C1 segment of cervical spinal cord (tissue), 14 donors: ENCODE measurements around the gene WDR89.
"Not testable (repeated sequence)": the region's sequence is repeated elsewhere in the genome, so short reads cannot be mapped to it uniquely, and the experiment has no call there.

ENCODE experiments used
- DNase-seq, 14 donors: peaks; one replicate each; lab custom pipeline; 2025; lab: John Stamatoyannopoulos, UW

WDR89 gene

DNA sequence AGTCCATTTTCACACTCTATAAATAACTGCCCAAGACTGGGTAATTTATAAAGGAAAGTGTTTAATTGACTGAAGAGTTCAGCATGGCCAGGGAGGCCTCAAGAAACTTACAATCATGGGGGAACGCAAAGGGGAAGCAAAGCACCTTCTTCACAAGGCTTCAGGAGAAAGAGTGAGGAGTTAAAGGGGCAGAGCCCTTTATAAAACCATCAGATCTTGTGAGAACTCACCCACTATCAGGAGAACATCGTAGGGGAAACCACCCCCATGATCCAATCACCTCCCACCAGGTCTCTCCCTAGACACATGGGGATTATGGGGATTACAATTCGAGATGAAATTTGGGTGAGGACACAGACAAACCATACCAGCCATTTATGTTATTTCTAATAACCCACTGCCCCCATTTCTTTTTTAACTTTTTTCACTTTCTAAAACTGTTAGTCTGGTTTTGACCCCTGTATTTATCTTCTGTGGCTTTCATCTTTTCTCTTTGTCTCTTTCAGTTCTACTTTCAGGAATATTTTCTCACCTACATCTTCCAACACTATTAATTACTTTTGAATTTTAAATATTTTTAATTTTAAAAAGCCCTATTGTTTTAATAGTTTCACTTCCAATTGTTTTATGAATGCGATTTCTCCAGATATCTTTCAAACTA is 44.5 kb downstream of the WDR89 start:
- no peak for DNase-seq

DNA sequence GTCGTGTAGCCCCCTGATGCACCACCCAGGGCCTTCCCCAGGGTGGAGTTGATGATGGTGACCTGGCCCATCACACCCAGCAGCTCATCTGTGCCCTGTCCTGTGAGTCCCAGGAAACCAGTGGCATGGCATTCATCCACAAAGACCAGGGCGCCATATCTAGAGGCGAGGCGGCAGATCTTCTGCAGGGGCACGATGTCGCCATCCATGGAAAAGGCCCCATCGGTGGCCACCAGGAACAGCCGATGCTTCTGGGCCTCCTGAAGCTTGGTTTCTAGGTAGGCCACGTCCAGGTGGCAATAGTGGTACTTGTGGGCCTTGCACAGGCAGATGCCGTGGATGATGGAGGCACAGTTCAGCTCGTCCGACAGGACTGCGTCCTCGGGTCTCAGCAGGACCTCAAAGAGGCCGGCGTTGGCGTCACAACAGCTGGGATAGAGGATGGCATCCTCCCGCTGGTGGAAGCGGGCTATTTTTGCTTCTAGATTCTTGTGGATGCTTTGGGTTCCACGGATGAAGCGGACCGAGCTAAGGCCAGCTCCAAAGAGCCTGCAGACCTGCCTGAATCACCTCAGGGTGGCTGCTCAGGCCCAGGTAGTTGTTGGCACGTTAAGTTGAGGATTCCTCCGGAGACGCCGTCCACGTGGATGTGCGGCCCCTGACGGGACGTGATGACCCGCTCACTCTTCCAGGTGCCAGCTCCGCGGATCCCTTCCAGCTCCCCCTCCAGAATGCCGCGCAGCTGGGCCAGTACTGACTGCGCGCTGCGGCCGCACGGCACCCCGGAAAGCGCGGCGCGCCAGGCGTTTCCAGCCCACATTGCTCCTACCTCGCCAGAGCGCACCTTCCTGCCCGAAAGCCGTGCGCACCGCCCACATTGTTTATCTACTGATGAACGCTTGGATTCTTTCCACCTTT is 47.0 kb downstream of the WDR89 start:
- DNase-seq, result no peak

GRCh38 chr14:63583046-63583445 is 58.6 kb downstream of the WDR89 start:
- DNase-seq, result not testable (repeated sequence)

DNA sequence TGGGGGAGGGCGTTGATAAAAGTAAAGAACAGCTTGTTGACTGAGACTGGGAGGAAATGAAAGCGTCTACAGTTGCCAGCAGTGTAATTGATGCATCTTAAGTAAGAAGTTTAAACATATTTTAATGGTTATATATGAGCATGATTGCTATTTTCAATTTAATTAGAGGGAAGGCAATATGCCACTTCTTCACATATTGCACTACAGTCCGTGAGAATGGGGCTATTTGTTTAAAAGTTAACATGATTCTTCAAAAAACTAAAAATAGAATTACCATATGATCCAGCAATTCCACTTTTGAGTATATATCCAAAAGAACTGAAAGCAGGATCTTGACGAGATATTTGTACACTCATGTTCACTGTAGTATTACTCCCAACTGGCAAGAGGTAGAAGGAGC is 60.2 kb downstream of the WDR89 start:
- DNase-seq, result no peak

- no peak for DNase-seq
These were observed 63.4 kb downstream of the WDR89 start for GRCh38 chr14:63578300-63578699.

DNA sequence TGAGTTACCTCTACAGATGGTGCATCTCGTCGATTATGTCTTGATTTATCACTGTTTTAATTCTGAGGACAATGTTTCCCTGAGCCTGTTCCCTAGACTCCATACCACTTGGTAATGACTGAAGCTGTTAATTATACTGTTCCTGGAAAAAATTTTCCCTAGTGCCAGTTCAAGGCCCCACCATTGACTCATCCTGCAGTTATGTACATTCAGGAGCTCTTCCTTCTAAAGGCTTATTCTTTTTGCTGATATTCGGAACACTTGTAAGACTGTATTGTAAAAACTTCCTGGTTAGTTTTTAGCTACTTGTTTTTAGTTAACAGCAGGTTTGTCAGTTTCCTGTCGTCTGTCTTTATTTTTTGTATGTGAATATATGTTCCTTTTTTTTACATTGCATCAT is 68.1 kb downstream of the WDR89 start:
- DNase-seq, result no peak

GRCh38 chr14:63565448-63565847 is 76.2 kb downstream of the WDR89 start:
- no peak for DNase-seq

GRCh38 chr14:63564318-63564717 is 77.4 kb downstream of the WDR89 start:
- no peak for DNase-seq

DNA sequence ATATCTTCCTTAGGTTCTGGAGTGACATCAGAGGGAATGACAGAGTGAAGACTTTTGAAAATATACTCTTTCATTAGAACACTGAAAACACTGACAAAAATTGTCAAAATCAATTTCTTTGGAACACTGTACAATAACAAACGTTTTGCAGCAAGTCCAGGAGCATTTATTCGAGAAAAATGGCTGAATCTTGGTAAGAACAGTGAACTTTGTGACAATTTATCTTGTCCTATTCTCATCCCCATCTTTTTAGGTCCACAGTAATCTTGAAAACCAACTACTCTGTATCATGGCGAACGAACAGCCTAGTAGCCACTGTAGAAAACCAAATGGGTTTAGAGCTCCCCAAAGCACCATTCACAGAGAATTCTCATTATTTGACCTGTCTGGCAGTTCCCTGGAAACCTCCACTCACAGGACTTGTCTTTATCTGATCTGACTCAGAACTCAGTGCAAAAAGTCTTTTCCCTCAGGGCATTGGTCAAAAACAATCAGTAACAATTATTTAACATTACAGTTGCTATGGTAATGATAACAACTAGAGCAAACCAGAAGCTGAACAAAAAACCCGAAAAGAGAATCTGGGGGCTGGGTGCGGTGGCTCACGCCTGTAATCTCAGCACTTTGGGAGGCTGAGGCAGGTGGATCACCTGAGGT is 78.2 kb downstream of the WDR89 start:
- no peak for DNase-seq

GRCh38 chr14:63562405-63562804 is 79.3 kb downstream of the WDR89 start:
- no peak for DNase-seq

DNA sequence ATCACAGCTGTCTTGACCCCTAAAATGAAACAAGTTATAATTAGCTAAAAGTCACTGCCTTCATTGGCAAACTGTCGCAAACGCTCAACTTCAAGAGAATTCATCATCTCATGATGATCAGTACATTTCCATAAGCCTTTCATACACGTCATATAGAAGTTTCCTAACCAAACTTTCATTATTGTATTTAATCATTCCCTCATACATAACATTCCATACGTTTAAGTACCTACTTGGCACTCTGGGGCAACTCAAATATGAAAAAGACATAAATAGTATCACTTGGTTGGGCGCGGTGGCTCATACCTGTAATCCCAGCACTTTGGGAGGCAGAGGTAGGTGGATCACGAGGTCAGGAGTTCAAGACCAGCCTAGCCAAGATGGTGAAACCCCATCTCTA is 86.1 kb downstream of the WDR89 start:
- DNase-seq, result no peak

- DNase-seq, result no peak
These were observed 90.3 kb downstream of the WDR89 start for GRCh38 chr14:63551332-63551731.

DNA sequence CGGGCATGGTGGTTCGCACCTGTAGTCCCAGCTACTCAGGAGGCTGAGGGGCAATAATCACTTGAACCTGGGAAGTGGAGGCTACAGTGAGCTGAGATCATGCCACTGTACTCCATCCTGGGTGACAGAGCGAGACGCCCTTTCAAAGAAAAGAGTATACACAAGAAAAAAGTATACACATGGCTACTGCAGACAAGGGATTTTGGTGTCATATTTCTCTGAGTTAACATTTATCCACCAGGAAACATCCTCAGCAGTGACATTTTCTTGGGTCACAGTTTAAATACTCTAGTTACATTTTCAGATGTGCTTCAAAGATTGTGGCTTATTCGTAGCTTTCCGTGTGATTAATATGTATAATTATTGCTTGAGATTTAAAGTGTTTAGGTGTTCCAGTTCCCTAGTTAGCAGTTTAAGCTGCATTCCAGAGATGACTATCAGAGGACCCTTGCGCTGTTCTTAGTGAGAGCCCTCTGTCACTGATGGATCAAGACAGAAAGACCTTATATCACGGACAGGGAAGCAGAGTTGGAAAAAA is 93.8 kb downstream of the WDR89 start:
- DNase-seq, result no peak
